ENCODE data around the gene MGAT3. TPM values are rescaled to one million over a fixed set of nuclear protein-coding genes. Genes with fewer than 3 reads are reported as not detected.

MGAT3 gene
- total and polyA plus RNA-seq, 2 of the 8 experiments (the other 6 are each of a cell fraction or from before 2014, with no cell fraction given), result 4.3 to 9.2 TPM

GRCh38 chr22:39475337-39475736 lies 18.5 kb downstream of the MGAT3 start:
- no peak overlapping the region for H4K8ac ChIP-seq (ENCODE audit: extremely low read depth, insufficient read depth, low read length)
- H3K36me3 ChIP-seq (ENCODE audit: control insufficient read depth in 2 of 4, insufficient read depth in 4 of 4, low read length in 3 of 4), result no peaks in the 10 kb centered on the region
- H3K56ac ChIP-seq (replicated peaks; ENCODE audit: insufficient read length, low read depth, low read length), result no peak overlapping the region
- no peak overlapping the region for H3K4ac ChIP-seq (replicated peaks; ENCODE audit: insufficient read length, low read depth, low read length)
- H3K18ac ChIP-seq (ENCODE audit: extremely low read depth, low read length), result no peak overlapping the region
- ChIA-PET CTCF (ENCODE audit: partially characterized antibody) (interaction anchor here (0.5 to 11.1 kb wide), 11 partner anchors 15 to 920 kb away, joined by 3 to 120 read pairs (median 4); no protein-coding TSS in a partner anchor), POLR2A (ENCODE audit: partially characterized antibody) (interaction anchor here (0.8 to 3.3 kb wide), 3 partner anchors 13 to 156 kb away, joined by 3 to 18 read pairs (median 7); partner anchors contain the start of gene RPL3)
- no peak overlapping the region for H3K4me3 ChIP-seq (ENCODE audit: extremely low read depth in 1 of 4, insufficient read depth in 2 of 4, low read depth in 3 of 4, low read length in 4 of 4)
- H3K14ac ChIP-seq (ENCODE audit: insufficient read length), result no peak overlapping the region
- no peak overlapping the region for H3K9ac ChIP-seq (replicated peaks in 1 of 4; ENCODE audit: extremely low read depth in 1 of 4, low read depth in 3 of 4, low read length in 3 of 4)
- H3K23ac ChIP-seq (ENCODE audit: insufficient read length), result no peak overlapping the region
- H3K4me1 ChIP-seq (replicated peaks in 1 of 4; ENCODE audit: control insufficient read depth in 3 of 4, insufficient read depth in 4 of 4, low read length in 3 of 4), result peaks cover 16 to 40% (median 31%) of the 10 kb centered on the region in 4 experiments
- no peak overlapping the region for H2BK20ac ChIP-seq (ENCODE audit: low read length)
- no peak overlapping the region for H3K4me2 ChIP-seq (ENCODE audit: insufficient read depth in 1 of 2, low read depth in 2 of 2, low read length in 2 of 2)
- H3K27ac ChIP-seq (ENCODE audit: low read depth, low read length), result no peak overlapping the region
- no peak overlapping the region for H2BK12ac ChIP-seq (ENCODE audit: low read depth, low read length)
- H2BK15ac ChIP-seq (ENCODE audit: low read length), result no peak overlapping the region
- no peak overlapping the region for H2AFZ ChIP-seq (ENCODE audit: low read length)
- WGBS, 2 experiments (ENCODE audit: extremely low coverage in 1 of 2, insufficient coverage in 1 of 2, insufficient read length in 1 of 2, insufficient replicate concordance in 2 of 2, low coverage in 1 of 2, low lambda C conversion rate in 2 of 2, missing lambda C conversion rate in 1 of 2), result 83% methylated on average over 8 of the region's 9 CpGs; no CpG with 5 or more reads in 1 of the 2 experiments
- H3K27me3 ChIP-seq (replicated peaks in 1 of 4; ENCODE audit: control insufficient read depth in 3 of 4, extremely low read depth in 1 of 4, insufficient read depth in 3 of 4, low read length in 3 of 4), result no peaks in the 10 kb centered on the region
- no peak overlapping the region for H2BK120ac ChIP-seq (replicated peaks; ENCODE audit: low read depth, low read length)
- H2BK5ac ChIP-seq (ENCODE audit: low read depth, low read length), result 0 out of 2 replicates have a peak overlapping the region, but pooled peaks have one; percentile 12
- H3K79me2 ChIP-seq (ENCODE audit: control insufficient read depth in 1 of 2, insufficient read depth in 2 of 2, low read length in 2 of 2), result no peaks in the 10 kb centered on the region
- no peak overlapping the region; the same call in 1 of the 2 replicates for H2AK5ac ChIP-seq (ENCODE audit: low read depth, low read length)
- no peak overlapping the region for H4K5ac ChIP-seq (ENCODE audit: insufficient read length, low read depth, low read length)
- H3K23me2 ChIP-seq (ENCODE audit: low read depth, low read length), result no peaks in the 10 kb centered on the region
- DNase-seq (ENCODE audit: low read depth in 1 of 2, low spot score in 2 of 2), result no peak
- no peak overlapping the region for H4K91ac ChIP-seq (replicated peaks; ENCODE audit: insufficient read length, low read length)
- no peaks in the 10 kb centered on the region for H3K9me3 ChIP-seq (ENCODE audit: insufficient read depth in 2 of 2, low read depth in 1 of 2, low read length in 1 of 2)
- H3K79me1 ChIP-seq (ENCODE audit: low read depth, low read length), result peaks cover 3% of the 10 kb centered on the region
- peaks cover 7 to 13% of the 10 kb centered on the region in 2 experiments for H4K20me1 ChIP-seq (replicated peaks in 1 of 2; ENCODE audit: control insufficient read depth in 1 of 2, insufficient read depth in 2 of 2, low read length in 2 of 2)
- no peak for FAIRE-seq
- TF ChIP-seq CHD1 (IDR thresholded peaks at IDR 0.05; ENCODE audit: low read depth, low read length), result no peak
- TF ChIP-seq MAX (IDR thresholded peaks at IDR 0.05), result no peak
- no peak for TF ChIP-seq TAF1 (IDR thresholded peaks at IDR 0.05; ENCODE audit: low read depth, low read length)
- TF ChIP-seq CREB1 (IDR thresholded peaks at IDR 0.05), result no peak
- no peak for TF ChIP-seq NRF1 (IDR thresholded peaks at IDR 0.05; ENCODE audit: low read depth, low read length)
- no peak for TF ChIP-seq SIX5 (IDR thresholded peaks at IDR 0.05; ENCODE audit: low read depth, low read length)
- TF ChIP-seq KDM1A (IDR thresholded peaks at IDR 0.05; ENCODE audit: borderline replicate concordance, low read length), result no peak
- no peak for TF ChIP-seq JUN (IDR thresholded peaks at IDR 0.05; ENCODE audit: low read depth, low read length)
- no peak for TF ChIP-seq CTCF (IDR thresholded peaks at IDR 0.05; ENCODE audit: control extremely low read depth in 1 of 3, insufficient read depth in 1 of 3, low read depth in 1 of 3, low read length in 3 of 3)
- no peak for TF ChIP-seq ASH2L (IDR thresholded peaks at IDR 0.05; ENCODE audit: low read length)
- no peak for TF ChIP-seq RNF2 (IDR thresholded peaks at IDR 0.05; ENCODE audit: borderline replicate concordance, low read depth, low read length, missing control alignments, poor library complexity, severe bottlenecking)
- TF ChIP-seq SUZ12 (IDR thresholded peaks at IDR 0.05; ENCODE audit: low read length), result no peak

All from H1 (cell line).